GM20000 (cell line): ENCODE data around the gene EXOC4.
A peak's percentile ranks its signal among the peaks of the same experiment; 100 is the strongest.
"Not testable (repeated sequence)": the region's sequence is repeated elsewhere in the genome, so short reads cannot be mapped to it uniquely, and the experiment has no call there.

Experiments
- DNase-seq: peaks from one replicate; pipeline ENCODE4 v3.0.0; 2012; ENCODE audit warnings: low spot score
- TF ChIP-seq, protein P1 (sequence below): IDR thresholded peaks from 2 replicates; pipeline ENCODE4 v1.5.1; 2012; ENCODE audit warnings: mild to moderate bottlenecking, control low read depth; ENCODE audit errors: extremely low read depth, missing control alignments

The EXOC4 gene

DNA sequence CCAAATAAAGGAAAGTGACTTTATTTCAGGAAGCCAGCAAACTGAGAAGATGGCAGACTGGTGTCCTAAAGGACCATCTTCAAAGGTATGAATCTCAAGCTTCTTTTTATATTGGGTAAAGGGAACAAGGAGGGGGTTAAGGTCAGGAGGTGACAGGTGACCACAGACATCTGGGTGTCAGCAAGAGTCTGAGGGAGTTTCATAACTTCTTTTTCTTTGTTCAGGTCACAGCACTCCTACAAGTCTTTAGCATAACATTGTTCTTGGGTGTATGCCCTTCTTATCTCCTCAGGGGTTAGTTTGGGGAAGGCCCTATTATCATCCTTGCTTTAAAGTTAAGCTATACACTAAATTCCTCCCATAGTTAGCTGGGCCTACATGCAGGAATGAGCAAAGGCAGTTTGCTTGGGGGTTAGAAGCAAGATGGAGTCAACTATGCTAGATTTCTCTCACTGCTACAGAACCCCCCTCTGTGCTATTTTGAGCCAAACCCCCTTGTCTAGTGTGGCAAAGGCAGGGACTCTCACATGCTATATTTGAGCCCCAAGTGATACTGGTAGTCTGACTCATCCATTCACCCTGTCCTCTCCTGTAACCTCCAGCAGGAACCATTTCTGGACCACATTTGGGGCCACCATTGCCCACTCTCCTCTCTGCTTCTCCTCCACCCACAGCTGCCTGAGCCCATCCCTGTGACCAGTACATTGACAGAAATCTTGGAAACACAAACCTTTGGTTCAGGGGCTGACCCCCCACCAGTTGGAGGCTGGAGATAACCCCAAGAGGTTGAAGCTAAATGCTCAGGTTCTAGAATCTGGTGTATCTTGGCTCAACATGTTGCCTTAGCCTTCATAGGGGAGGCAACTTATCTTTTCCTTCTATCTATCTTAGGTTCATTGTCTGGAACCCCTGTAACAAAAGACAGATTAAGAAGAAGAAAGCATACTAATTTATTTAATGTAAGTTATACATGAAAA, 818.8 kb downstream of the EXOC4 start:
- peak; percentile 33 for DNase-seq
- TF ChIP-seq, protein P1, sequence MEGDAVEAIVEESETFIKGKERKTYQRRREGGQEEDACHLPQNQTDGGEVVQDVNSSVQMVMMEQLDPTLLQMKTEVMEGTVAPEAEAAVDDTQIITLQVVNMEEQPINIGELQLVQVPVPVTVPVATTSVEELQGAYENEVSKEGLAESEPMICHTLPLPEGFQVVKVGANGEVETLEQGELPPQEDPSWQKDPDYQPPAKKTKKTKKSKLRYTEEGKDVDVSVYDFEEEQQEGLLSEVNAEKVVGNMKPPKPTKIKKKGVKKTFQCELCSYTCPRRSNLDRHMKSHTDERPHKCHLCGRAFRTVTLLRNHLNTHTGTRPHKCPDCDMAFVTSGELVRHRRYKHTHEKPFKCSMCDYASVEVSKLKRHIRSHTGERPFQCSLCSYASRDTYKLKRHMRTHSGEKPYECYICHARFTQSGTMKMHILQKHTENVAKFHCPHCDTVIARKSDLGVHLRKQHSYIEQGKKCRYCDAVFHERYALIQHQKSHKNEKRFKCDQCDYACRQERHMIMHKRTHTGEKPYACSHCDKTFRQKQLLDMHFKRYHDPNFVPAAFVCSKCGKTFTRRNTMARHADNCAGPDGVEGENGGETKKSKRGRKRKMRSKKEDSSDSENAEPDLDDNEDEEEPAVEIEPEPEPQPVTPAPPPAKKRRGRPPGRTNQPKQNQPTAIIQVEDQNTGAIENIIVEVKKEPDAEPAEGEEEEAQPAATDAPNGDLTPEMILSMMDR: no peak

DNA sequence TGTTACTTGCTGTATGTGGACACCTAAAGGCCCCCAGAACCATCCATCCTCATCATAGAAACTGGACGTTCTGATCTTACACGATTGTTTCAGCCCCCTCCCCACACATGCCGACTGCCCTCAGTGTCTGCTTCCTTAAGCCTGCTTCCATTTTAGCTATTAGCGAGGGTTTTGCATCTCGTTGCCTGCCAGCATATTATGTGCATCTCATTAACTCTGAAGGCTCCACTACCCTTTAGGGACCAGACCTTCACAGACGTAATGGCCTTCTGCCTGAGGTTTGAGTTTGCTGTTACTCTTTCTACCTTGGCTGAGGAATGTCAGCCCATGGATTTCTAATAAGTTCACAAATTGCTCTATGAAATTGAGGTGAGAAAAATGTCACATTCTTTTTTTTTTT, 820.4 kb downstream of the EXOC4 start:
- TF ChIP-seq, protein P1: no peak

DNA sequence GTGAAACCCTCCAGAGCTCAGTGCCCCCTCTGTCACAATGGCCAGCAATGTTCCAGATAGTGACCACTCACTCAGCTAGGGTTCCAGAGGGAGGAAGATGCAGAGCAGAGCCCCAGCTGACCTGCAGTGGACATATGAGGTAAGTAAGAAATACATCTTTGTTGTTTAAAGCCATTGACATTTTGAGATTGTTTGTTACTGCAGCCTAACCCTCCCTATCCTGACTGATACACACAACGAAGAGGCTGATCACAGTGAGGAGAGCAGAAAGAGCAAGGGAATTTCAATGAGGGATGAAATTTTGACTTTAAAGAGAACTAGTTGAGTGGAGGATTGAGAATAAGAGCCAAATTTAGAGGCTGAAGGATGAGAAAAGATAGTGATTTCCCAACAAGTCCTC, 822.9 kb downstream of the EXOC4 start:
- TF ChIP-seq, protein P1: no peak
- DNase-seq: no peak

More for the DNA sequence above, 820.4 kb downstream of the EXOC4 start:
- DNase-seq: no peak

DNA sequence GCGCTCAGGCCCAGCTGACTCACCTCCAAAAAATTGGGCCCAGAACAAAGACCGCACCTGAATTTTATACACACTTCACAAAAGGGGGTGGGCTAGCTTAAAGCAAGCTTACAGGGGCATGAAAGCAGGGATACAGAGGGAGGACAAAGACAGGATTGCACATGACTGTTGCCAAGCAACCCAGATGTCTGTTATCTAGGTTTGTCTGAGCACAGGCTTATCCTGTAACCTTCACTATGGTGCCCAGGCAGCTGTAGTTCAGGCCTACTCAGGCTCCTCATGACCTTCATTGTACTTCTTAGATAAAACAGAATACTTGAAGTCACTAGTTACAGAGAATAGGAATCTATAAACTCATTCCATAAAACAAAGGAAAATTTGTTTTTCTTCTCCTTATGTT, 824.7 kb downstream of the EXOC4 start:
- not testable (repeated sequence) for DNase-seq

DNA sequence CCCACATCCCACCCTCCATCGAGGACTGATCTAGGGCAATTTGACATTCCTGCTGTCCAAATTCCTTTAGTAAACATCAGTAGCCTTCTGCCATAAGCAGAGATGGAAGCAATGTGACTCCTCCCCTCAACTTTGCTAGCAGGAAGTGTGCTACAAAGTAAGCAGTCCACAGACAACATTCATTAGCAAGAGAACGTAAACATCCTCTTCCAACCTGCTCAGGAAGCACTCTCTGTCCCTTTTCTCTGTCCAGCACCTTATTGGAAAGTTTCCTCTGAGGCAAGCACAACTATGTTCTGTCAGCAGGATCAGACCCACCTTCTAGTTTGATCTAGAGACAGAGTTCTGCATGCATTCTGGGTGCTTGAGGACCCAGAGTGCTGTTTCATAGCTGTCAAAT, 826.1 kb downstream of the EXOC4 start:
- no peak for DNase-seq
- TF ChIP-seq, protein P1: no peak

DNA sequence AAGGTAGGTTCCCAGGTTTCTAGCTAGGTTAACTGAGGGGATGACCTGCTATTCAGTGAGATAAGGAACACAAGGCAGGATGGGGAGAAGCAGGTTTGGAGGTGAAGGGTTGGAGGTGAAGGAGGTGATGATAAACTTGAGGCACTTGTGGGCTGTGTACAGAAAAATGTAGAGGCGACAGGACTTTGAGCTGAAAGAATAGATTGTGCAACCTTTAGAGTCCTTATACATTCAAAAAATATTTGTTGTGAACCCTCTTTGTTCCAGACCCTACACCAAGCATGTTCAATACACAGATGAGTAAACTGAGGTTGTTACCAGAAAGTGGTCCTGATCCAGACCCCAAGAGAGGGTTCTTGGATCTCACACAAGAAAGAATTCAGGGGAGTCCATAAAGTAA, 828.8 kb downstream of the EXOC4 start:
- TF ChIP-seq, protein P1: no peak
- no peak for DNase-seq

DNA sequence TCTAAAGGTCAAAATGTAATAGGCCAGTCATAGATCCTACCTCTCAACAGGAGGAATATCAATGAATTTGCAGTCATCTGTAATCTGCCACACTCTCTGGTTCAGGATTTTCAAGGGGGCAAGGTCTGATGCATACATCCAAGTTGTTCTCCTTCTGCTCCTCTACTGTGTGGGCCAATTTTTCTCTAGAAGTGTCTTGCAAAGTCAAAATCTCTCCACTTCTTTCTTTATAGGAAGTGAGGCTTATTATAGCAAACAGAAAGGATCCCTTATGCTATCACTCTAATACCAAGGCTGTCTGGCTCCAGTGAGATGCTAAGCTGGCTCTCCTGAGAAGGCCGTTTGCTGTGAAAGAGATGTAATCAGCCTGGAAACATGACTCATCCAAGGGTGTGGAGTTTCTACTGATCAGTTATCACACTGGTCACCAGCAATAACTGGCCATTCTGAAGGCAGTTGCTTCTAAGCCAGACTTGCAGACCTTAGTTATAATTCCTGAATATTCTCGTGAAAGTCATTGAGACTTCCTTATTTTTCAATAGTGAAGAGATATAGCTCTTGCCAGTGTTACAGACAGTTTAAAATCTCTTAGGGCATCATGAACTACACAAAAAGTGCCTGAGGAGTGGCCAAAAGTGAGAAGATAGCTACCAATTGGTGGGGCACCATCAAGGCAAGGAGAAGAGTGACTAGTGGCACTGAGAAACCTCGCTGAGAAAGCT, 831.0 kb downstream of the EXOC4 start:
- DNase-seq: no peak
- TF ChIP-seq, protein P1: no peak
